Measurements from ENCODE around the gene CAPN15.

- TF ChIP-seq POLR2A (IDR thresholded peaks at IDR 0.05; ENCODE audit: low read length) (no peak), RAD21 (conservative IDR thresholded peaks at IDR 0.05 in 1 of 2, IDR thresholded peaks at IDR 0.05 in 1 of 2) (no peak), CTCF (IDR thresholded peaks at IDR 0.05) (no peak), JUN (IDR thresholded peaks at IDR 0.05) (no peak), ELK1 (IDR thresholded peaks at IDR 0.05; ENCODE audit: low read depth, low read length) (no peak), PBX3 (IDR thresholded peaks at IDR 0.05) (no peak), CHD4 (IDR thresholded peaks at IDR 0.05; ENCODE audit: borderline replicate concordance) (no peak), ZSCAN20 (CRISPR knock-in tag; IDR thresholded peaks at IDR 0.05) (no peak), RNF2 (IDR thresholded peaks at IDR 0.05; ENCODE audit: borderline replicate concordance, low read depth) (no peak), RFX5 (IDR thresholded peaks at IDR 0.05) (no peak)
These were observed 33.9 kb downstream of the CAPN15 start for GRCh38 chr16:561413-561794.
